Pancreas (tissue), 10 donors: Measurements from ENCODE around the gene HOXA11. TPM values are rescaled to one million over a fixed set of nuclear protein-coding genes. Genes with fewer than 3 reads are reported as not detected.

Experiments used
- ATAC-seq, 4 donors: fragments of 200-7000 bp; cut with Tn5 transposase; one replicate each; pipeline versions ENCODE4 v1.8.0 to v1.9.1; 2020; ENCODE audit warnings: mild to moderate bottlenecking in 4 of 4, moderate library complexity in 4 of 4
- DNase-seq, 6 donors: peaks; one replicate each; pipeline ENCODE4 v3.0.0-alpha.2; 2020
- FAIRE-seq: peaks from 2 replicates; lab custom pipeline; 2012; peaks lifted over from hg19 to GRCh38; lab: Jason Lieb, UNC
- H3K27ac ChIP-seq, 4 donors: fragments of 200-600 bp; sonication (generic); 1 replicate in 3 of 4; 2 replicates in 1 of 4; pipeline versions ENCODE4 v1.5.0 to v1.8.0; 2020
- H3K27me3 ChIP-seq, 4 donors: fragments of 200-600 bp; one replicate each; pipeline ENCODE4 v1.8.0; 2021
- H3K36me3 ChIP-seq, 3 donors: fragments of 200-600 bp; sonication (generic) in 1 of 3; one replicate each; pipeline versions ENCODE4 v1.5.0 to v1.8.0; 2020 to 2021
- H3K4me1 ChIP-seq, 3 donors: fragments of 200-600 bp; one replicate each; pipeline ENCODE4 v1.8.0; 2021
- H3K4me3 ChIP-seq, 4 donors: fragments of 200-600 bp; sonication (generic) in 2 of 4; one replicate each; pipeline versions ENCODE4 v1.5.0 to v1.8.0; 2020 to 2021
- H3K9me3 ChIP-seq, 4 donors: fragments of 200-600 bp; one replicate each; pipeline ENCODE4 v1.8.0; 2021
- WGBS, 2 donors: extraction: QIAGEN DNeasy Blood & Tissue Kit; methylation state at CpG; one replicate each; pipeline ENCODE4 v1.1.7; 2013; 5-methylcytosine and 5-hydroxymethylcytosine counted together
- intact Hi-C, 3 donors: fragments of 100-400 bp; cut with DNase I; formaldehyde crosslinking; loops; one replicate each; pipeline versions ENCODE4 v1.11.1 to v1.14.2; 2022
- polyA plus RNA-seq, 2 donors: library from polyadenylated mRNA; stranded (reverse); fragments of 200-250 nt; gene quantifications; one replicate each; pipeline ENCODE4 v1.2.3, GENCODE V29; 2013
- total RNA-seq, 6 donors: library from RNA; stranded (reverse); fragmentation: NEBNext Ultra II Directional in 4 of 6; extraction: Animal tissue kit (Norgen Biotek cat#: 25700) in 4 of 6; gene quantifications; one replicate each; pipeline versions ENCODE4 v1.2.1 to v1.2.4, GENCODE V29; 2021 to 2023
- TF ChIP-seq, protein P1 (sequence below), 4 donors: fragments of 200-600 bp; sonication (generic) in 3 of 4; IDR thresholded peaks; one replicate each; pipeline versions ENCODE4 v1.5.0 to v1.8.0; 2021; ENCODE audit warnings: antibody characterized with exemption in 4 of 4
- donor health status: healthy with polysubstance abuse.
- donor health status: DM: no; HTN: no; CAD: no; lungs with moderate emphysema.
- donor health status: DM: no; HTN: no; CAD: no.
- donor health status: control.
- donor health status: control.
- donor health status: Bipolar disorder and iron deficiency.
- donor health status: DM: yes; HTN: yes; CAD: no.
- donor health status: DM: no; HTN: no; CAD: no.
- donor health status: DM: no; HTN: no; CAD: no.
- donor health status: DM: yes; HTN: yes; CAD: no.

Gene HOXA11
- total and polyA plus RNA-seq, 8 donors = not detected

DNA sequence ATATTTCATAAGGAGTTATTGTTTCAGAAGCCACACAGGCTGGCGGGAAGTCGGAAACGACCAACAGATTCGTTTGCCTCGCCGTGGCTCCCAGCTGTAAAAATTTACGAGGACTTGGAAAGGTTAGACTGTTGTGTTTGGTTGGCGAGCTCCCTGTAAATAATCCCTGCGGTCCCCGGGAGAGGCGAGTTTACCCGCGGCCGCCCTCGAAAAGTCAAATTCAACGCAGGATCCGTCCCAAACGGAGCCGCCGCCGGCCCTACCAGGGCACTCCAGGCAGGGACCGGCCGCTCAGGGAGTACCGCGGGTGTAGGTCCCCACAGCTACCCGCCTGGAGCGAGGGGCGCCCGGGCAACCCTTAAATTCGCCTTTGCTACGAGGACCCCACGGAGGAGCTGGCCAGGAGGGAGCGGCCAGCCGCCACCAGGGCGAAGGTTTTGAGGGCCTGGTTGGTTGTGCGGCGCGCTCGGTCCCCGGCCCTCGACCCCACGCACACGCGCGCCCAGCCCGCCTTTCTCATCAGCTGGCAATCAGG lies 19.0 kb downstream of the HOXA11 start:
- Histone ChIP-seq H3K27ac (no peak overlapping the region), H3K4me1 (peaks cover 0 to 2% (median 0%) of the 10 kb centered on the region in 3 donors), H3K36me3 (no peaks in the 10 kb centered on the region), H3K9me3 (no peaks in the 10 kb centered on the region), H3K4me3 (peak overlapping the region in 1 of 4 donors; percentile 10), H3K27me3 (peaks cover 19 to 79% (median 38%) of the 10 kb centered on the region in 4 donors)
- ATAC-seq (no peak), FAIRE-seq (no peak), DNase-seq (peak in 3 of 6 donors; percentile 7 to 69 (median 56))
- WGBS, 2 donors = 10% methylated on average over 46 of the region's 46 CpGs
- intact Hi-C loops = no loop called here
- TF ChIP-seq, protein P1, sequence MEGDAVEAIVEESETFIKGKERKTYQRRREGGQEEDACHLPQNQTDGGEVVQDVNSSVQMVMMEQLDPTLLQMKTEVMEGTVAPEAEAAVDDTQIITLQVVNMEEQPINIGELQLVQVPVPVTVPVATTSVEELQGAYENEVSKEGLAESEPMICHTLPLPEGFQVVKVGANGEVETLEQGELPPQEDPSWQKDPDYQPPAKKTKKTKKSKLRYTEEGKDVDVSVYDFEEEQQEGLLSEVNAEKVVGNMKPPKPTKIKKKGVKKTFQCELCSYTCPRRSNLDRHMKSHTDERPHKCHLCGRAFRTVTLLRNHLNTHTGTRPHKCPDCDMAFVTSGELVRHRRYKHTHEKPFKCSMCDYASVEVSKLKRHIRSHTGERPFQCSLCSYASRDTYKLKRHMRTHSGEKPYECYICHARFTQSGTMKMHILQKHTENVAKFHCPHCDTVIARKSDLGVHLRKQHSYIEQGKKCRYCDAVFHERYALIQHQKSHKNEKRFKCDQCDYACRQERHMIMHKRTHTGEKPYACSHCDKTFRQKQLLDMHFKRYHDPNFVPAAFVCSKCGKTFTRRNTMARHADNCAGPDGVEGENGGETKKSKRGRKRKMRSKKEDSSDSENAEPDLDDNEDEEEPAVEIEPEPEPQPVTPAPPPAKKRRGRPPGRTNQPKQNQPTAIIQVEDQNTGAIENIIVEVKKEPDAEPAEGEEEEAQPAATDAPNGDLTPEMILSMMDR (IDR thresholded peaks at IDR 0.05) = no peak

DNA sequence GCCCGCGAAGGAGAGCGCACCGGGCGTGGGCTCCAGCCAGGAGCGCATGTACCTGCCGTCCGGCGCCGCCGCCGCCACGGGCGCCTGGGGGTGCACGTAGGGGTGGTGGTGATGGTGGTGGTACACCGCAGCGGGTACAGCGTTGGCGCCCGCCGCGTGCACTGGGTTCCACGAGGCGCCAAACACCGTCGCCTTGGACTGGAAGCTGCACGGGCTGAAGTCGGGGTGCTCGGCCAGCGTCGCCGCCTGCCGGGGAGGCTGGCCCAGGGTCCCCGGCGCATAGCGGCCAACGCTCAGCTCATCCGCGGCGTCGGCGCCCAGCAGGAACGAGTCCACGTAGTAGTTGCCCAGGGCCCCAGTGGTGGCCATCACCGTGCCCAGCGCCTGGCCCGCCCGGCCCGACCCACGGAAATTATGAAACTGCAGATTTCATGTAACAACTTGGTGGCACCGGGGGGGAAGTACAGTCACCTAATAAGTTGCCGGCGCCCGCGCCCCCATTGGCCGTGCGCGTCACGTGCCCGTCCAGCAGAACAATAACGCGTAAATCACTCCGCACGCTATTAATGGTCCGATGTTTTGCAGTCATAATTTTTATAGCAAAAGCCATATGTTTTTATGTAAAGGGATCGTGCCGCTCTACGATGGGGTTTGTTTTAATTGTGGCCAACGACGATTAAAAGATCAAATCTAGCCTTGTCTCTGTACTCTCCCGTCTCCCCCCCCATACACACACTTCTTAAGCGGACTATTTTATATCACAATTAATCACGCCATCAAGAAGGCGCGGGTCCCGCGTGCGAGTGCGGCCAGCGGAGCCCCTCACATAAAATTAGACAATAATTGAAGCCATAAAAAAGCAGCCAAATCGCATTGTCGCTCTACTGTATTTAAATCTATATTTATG lies 19.7 kb downstream of the HOXA11 start, which contains the start of gene HOXA9:
Gene HOXA9, minus strand, starts transcription at position 449 of the 907 bp plus-strand sequence. Its CDS starts 80 bp downstream, at position 369.
- H3K27ac ChIP-seq = no peak within 1 kb of the TSS
- no peaks in the 10 kb centered on the region for H3K9me3 ChIP-seq
- TF ChIP-seq, protein P1 (IDR thresholded peaks at IDR 0.05) = no peak
- intact Hi-C loops = no loop called here
- FAIRE-seq (no peak), ATAC-seq (no peak), DNase-seq (peak in 3 of 6 donors; percentile 11 to 71 (median 61))
- 9 to 10% methylated on average over 79 to 82 of the region's 82 CpGs for WGBS, 2 donors
- no peaks in the 10 kb centered on the region for H3K36me3 ChIP-seq
- peak within 1 kb of the TSS in 1 of 4 donors; percentile 10 for H3K4me3 ChIP-seq
- H3K4me1 ChIP-seq = peaks cover 0 to 5% (median 4%) of the 10 kb centered on the region in 3 donors
- H3K27me3 ChIP-seq = peaks cover 17 to 78% (median 34%) of the 10 kb centered on the region in 4 donors

DNA sequence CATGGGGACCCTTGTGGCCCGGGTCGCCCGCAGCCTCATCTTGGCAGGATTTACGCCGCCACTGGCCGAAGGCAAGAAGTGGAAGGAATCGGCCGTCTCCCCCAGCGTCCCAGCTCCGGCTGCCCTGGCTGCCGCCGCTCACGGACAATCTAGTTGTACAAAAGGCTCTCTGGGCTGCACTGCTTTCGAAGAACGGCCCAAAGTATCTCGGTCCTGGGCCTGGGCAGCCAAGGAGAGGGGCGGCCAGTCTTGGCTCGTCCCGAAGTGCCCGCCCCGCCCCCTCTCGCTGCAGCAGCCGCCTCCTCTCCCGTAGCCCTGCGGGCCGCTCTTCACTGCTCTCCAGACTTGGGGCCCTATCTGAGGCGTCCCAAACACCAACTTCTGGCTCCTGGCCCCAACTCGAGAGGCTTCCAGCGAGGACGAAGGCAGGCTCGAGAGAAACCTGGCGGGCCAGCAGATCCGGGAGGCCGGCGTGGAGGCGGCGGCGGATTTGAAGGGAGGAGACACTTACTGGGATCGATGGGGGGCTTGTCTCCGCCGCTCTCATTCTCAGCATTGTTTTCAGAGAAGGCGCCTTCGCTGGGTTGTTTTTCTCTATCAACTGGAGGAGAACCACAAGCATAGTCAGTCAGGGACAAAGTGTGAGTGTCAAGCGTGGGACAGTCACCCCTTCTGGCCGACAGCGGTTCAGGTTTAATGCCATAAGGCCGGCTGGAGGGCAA lies 20.5 kb downstream of the HOXA11 start:
- peak in 3 of 6 donors; percentile 11 to 65 (median 58) for DNase-seq
- 8 to 10% methylated on average over 47 of the region's 47 CpGs for WGBS, 2 donors
- peaks cover 0 to 7% (median 5%) of the 10 kb centered on the region in 3 donors for H3K4me1 ChIP-seq

DNA sequence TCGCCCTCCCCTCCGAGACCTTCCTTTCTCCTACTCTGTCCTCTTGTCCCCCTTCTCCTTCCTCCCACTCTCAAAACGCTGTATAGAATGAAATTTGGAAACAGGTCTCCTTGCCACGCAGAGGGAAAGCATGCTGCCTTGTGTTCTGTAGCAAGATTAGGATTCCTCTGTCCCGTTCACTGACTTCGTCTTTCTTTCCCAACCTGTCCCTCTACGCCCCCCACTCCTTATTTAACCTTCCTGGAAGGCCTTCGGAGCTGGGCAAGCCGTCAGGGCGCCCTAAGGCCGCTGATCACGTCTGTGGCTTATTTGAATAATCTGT lies 21.0 kb downstream of the HOXA11 start:
- ATAC-seq (no peak), FAIRE-seq (no peak), DNase-seq (no peak)
- H3K36me3 ChIP-seq = no peaks in the 10 kb centered on the region
- no peaks in the 10 kb centered on the region for H3K9me3 ChIP-seq
- H3K4me1 ChIP-seq = peaks cover 0 to 7% (median 5%) of the 10 kb centered on the region in 3 donors
- intact Hi-C loops = no loop called here
- H3K27me3 ChIP-seq = peaks cover 9 to 78% (median 27%) of the 10 kb centered on the region in 4 donors
- H3K4me3 ChIP-seq = peak overlapping the region in 1 of 4 donors; percentile 10
- no peak overlapping the region for H3K27ac ChIP-seq
- 24 to 29% methylated on average over 12 of the region's 12 CpGs for WGBS, 2 donors
- TF ChIP-seq, protein P1 (IDR thresholded peaks at IDR 0.05) = no peak

More for the DNA sequence above, 20.5 kb downstream of the HOXA11 start:
- intact Hi-C loops = no loop called here
- Histone ChIP-seq H3K36me3 (no peaks in the 10 kb centered on the region), H3K27me3 (peaks cover 10 to 78% (median 27%) of the 10 kb centered on the region in 4 donors), H3K9me3 (no peaks in the 10 kb centered on the region), H3K4me3 (peak overlapping the region in 1 of 4 donors; percentile 10), H3K27ac (no peak overlapping the region)
- TF ChIP-seq, protein P1 (IDR thresholded peaks at IDR 0.05) = no peak
- ATAC-seq (no peak), FAIRE-seq (no peak)
